ENCODE measurements around the gene AP2A2. TPM values are rescaled to one million over a fixed set of nuclear protein-coding genes. Genes with fewer than 3 reads are reported as not detected.

The AP2A2 gene
- total RNA-seq = 10 to 100 TPM; 58.1 to 58.6 TPM
- long read RNA-seq, full-length matches to known transcripts = 2 of 8 reads
- long read RNA-seq, partial matches to known transcripts = 4 of 8 reads
- long read RNA-seq, other reads (novel, unspliced or antisense) = 2 of 8 reads

DNA sequence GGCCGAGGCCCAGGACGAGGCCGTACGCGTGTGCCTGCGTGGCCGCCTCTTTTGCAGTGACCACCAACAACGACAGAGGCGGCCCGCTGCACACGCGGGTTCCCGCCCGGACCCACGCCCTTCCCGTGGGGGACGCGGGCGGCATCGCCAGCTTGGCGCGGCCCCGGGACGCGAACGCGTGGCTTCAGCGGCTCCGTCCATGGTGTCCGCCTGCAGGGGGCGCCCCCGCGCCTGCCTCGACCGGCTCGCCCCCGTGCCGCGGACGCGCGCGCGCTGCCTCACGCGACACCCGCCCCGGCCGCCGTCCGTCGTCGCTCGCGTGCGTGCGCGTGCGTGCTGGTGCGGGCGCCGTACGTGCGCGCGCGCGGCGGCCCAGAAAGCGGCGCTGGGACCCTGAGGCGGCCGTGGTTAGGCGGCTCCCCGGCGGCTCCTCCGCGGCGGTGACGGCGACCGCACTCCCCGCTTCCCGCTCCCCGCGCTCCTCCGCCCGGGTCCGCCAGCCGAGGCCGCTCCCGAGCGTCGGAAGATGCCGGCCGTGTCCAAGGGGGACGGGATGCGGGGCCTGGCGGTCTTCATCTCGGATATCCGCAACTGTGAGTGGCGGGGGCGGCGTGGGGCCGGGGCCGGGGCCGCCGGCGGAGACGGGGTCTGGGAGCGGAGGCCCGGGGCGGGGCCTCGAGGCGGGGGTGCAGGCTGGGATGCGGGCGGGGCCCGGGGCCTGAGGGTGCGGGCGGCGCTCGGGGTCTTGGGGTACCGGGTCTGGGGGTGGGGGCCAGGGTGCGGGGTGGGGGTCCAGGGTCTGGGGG is at the start of gene AP2A2:
AP2A2 (plus strand) TSS at position 375 of the 806 bp plus-strand sequence; CDS start at position 527, 152 bp downstream.
- DNase-seq (peak; percentile 93), ATAC-seq (peak; percentile 91 to 97)
- intact Hi-C loops (cut with DNase I) = loop anchor here in 1 of 2 donors (10.0 kb wide), 1 partner anchor 129 kb away; no protein-coding TSS in a partner anchor

DNA sequence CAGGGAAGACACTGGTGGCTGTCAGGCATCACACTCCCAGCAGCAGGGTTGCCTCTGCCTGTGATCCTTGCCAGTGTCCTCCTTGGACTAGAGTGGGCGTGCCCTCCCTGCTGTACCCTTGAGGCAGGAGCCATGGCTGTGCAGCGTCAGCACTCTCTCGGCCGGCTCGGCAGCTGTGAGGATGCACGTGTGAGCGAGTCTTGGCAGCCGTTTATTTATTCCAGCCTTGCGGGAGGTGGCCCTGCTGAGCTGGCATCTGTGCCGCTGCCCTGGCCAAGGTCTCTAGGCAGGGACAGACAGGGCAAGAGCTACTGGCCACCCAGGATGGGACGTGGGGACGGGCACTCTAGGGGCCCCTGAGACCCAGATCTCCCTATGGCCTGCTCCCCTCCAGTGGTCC is 49.1 kb upstream of the AP2A2 start:
- ATAC-seq (peak; percentile 66 to 84), DNase-seq (peak; percentile 50)

DNA sequence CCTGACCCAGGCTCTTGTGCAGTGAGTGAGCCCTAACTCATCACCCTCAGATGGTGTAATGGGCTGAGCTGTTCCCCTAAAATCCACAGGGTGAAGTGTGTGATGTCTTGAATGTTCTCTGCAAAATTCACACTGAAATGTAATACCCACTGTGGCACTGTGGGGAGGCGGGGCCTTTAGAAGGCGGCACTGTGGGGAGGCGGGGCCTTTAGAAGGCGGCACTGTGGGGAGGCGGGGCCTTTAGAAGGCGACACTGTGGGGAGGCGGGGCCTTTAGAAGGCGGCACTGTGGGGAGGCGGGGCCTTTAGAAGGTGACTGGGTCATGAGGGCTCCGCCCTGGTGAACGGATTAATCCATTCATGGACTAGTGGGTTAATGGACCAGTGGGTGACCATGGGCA is 48.1 kb upstream of the AP2A2 start:
- intact Hi-C loops (cut with DNase I) = no loop called here
- DNase-seq = no peak
- no peak for ATAC-seq

More for the DNA sequence above, 49.1 kb upstream of the AP2A2 start:
- intact Hi-C loops (cut with DNase I) = no loop called here

DNA sequence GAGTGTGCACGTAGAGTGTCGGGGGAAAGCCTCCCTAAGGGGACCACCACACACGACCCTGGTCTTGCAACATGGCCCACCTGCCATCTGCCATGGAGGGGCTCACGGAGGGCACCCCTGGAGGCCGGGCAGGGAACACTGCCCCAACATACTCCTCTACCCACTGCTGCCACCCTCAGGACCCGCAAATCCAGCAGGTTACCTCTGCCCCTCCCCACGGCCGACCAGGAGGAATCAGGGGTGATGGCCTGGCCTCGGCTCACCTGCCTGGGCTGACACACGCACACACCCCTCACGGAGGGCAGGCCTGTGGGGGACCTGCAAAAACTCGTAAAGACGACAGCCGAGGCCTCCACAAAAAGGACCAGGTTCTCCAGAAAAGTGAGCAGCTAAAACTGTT is 45.2 kb upstream of the AP2A2 start:
- DNase-seq (no peak), ATAC-seq (no peak)
- intact Hi-C loops (cut with DNase I) = no loop called here

DNA sequence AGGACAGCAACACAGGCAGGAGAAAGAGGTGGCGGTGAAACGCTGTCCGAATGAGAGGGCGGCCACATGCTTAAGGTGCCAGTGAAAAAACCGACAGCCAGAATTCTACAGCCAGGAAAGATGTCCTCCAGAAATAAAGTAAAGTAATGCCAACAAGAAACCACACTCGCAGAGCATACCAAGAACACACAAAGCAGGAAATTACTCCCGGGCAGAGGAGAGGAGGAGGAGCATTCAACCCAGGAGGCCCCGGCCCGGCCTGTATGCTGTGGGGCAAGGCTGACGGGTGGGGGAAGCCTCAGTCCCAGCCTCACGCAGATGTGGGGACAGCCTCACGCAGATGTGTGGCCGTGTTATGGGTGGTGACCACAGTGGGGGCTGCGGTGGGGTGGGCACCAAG is 43.1 kb upstream of the AP2A2 start:
- ATAC-seq (no peak), DNase-seq (no peak)
- intact Hi-C loops (cut with DNase I) = no loop called here

DNA sequence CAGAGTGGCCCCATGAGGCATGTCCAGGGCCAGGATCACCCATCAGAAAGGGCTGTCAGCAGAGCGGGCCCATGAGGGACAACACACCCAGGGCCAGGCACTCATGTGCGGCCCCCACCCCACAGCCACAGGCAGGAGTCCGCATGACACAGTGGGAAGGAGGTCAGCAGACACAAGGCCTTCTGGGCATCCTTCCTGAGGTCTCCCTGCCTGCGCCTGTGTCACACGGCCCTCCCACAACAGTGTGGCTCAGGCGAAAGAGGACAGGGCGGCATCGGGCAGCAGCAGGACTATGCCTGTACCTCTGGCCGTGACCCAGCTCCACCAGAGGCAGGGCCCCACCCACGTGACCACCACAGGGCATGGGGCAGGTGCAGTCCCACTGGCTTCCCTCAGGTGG is 42.1 kb upstream of the AP2A2 start:
- intact Hi-C loops (cut with DNase I) = no loop called here
- DNase-seq = no peak
- ATAC-seq = no peak

DNA sequence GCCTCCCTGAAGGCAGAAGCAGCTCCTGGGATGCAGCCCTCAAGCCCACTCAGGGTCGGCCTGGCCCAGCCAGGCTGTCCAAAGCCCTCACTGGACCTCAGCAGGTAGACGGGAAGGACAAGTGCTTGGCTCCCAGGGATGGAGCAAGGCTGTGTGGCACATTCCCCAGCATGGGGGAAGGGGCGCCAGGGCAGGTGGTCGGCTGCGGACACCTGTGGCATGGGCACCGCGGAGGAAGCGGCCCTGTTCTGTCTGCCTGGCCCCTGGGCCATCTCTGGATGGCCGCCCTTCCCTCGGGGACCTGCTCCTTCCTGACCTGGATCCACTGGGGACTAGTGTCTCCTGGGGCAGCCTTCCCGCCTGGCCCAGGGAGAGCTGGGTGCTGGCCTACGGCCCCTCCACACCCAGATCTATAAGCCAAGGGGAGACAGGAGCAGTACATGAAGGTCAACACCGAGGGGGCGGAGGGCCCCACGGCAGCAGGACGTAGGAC is 41.0 kb upstream of the AP2A2 start:
- intact Hi-C loops (cut with DNase I) = no loop called here
- DNase-seq (no peak), ATAC-seq (no peak)

DNA sequence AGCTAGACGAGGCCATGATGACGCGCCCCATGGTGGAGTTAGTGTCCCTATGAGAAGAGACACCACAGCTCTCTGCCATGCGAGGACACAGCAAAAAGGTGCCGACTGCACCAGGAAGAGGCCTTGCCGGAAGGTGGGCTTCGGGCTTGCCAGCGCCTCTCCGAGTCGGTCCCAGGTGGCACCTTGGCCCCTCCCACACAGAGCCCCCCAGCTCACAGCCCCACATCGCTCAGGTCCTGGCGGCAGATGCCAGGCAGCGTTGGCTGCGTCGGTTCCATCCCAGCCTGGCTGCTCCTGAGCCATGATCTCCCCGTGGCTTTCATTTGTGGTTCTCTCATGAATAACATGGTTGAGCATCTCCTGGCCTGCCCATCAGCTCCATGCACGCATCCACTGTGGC is 39.1 kb upstream of the AP2A2 start:
- no peak for DNase-seq
- intact Hi-C loops (cut with DNase I) = no loop called here
- no peak for ATAC-seq

DNA sequence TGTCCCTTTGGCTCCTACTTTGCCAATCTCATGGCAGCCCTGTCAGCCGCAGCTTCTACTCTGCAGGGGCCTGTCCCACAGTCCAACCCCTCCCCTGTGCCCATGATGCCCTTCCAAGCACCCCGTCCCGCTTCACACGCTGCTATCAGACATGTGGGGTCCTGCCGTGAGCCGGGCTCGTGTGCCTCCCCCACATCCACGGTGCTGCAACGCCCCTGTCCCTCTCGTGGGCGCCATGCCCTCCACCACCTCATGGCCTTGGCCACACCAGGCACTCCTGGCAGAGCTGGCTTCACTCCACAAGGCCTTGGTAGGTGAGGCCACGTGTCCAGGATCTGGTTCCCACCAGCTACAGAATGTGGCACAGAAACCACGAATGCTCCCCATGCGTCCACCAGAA is 38.1 kb upstream of the AP2A2 start:
- intact Hi-C loops (cut with DNase I) = no loop called here
- DNase-seq (no peak), ATAC-seq (no peak)

DNA sequence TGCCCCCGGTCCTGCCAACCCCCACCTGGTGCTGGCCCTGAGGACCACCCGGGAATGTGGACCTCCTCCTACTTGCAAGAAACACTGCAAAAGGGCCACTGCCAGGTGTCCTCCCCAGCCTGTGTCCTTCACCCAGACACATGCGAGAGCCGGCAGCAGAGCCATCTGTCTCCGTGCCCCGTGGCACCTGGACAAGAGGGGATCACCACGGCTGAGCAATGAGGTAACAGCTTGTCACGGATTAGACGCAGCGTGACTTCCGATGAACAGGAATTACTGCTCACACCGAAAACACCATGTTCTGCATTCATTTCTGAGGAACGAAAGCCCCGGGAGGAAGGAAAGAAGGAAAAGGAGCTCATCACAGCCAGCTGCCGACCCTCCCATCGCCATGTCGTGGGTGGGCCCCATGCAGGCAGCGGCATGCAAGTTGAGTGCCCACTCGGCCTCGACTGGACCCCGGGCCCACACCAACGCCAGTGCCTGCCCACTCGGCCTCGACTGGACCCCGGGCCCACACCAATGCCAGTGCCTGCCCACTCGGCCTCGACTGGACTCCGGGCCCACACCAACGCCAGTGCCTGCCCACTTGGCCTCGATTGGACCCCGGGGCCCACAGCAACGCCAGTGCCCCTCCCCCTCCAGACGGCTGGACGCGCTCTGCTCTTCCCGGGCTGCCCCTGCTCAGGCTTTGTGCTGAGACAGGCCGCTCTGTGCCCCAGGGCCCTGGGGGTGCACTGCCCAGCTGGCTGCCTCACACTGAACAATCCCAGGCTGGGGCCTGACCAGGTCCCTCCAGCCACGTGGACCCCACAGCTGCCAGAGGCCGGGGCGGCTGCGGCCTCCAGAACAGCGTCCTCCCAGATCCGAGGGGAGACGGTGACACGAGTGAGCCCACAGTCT is 37.1 kb upstream of the AP2A2 start:
- intact Hi-C loops (cut with DNase I) = no loop called here
- DNase-seq (no peak), ATAC-seq (no peak)

DNA sequence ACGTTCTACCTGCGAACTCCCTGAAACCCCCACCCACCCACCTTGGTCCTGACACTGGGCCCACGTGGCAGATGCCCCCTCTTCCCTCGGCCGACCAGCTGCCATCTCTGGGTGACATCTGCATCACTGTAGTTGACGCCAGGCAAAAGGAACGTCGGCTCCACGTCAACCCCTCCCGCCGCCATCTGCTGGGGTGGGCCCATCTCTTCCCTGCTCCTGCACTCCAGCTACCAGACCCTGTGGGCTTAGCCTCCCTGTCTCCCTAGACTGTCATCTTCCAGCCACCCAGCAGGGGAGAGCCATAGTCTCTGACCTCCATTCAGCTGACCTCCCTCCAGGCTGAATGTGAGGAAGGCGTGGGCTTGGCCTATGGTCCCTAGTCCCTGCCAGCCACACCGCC is 36.4 kb upstream of the AP2A2 start:
- intact Hi-C loops (cut with DNase I) = no loop called here
- ATAC-seq (no peak), DNase-seq (no peak)

DNA sequence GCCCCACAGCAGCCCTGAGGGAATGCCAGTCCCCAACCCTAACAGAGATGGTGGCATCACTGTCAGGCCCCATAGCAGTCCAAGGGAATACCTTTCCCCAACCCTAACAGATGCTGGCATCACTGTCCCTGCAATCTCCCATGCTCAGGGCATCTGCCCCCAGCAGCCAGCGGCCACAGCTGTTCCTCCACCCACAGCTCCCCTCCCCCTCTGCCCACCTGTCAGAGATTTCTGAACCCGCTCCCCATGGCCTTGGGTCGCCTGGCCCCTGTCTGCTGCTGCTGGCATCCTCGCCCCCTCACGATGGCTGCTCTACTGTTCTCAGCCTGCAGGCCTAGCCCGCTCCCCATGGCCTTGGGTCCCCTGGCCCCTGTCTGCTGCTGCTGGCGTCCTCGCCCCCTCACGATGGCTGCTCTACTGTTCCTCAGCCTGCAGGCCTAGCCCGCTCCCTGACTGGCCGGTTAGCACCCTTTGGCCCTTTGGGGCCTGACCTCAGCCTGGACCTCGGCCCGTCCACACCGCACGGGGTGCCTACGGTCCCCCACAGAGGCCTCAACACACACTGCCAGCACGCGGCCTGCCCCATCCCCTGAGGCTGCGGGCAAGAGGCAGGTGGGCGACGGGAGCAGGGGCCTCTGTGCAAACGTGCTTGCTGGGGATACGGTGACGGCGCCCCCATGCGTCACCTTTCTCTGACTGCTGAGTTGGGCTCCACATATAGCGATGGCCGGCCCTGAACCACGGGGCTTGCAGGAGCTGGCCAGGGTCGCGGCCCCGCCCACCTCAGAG is 35.8 kb upstream of the AP2A2 start:
- intact Hi-C loops (cut with DNase I) = no loop called here
- ATAC-seq (no peak), DNase-seq (no peak)

DNA sequence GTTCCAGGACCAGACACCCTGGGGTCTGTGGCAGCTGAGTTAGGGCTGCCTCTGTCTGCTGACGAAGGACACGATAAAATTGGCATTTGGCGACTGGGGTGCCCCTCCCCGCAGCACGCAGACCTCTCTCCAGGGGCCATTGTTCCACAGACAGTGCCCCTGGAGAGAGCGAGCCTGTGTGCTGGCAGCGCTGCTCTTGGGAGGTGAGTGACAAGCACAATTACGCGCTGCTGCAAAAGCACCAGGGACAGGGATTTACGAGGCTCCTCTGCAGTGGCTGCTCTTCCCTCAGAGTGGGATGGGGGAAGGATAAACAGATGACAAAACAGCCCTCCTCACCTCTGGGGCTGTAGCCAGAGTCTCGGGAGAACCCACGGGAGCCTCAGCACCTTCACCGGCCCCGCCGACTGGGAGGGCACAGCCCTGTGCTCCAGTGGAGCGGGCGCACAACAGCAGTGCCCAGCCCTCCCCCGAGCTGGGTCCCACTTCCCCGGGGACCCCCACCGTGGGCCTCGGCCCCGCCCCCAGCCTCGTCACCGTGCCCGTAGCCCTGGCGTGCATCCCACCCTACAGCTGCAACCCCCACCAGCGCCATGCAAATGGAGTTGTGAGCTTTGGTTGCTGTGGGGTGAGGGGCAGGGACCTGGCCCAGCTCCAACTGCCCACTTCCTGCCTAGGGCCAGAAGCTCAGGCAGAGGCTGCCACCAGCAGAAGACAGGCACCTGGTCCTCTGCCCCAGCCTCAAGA is 34.7 kb upstream of the AP2A2 start:
- intact Hi-C loops (cut with DNase I) = no loop called here
- no peak for ATAC-seq

DNA sequence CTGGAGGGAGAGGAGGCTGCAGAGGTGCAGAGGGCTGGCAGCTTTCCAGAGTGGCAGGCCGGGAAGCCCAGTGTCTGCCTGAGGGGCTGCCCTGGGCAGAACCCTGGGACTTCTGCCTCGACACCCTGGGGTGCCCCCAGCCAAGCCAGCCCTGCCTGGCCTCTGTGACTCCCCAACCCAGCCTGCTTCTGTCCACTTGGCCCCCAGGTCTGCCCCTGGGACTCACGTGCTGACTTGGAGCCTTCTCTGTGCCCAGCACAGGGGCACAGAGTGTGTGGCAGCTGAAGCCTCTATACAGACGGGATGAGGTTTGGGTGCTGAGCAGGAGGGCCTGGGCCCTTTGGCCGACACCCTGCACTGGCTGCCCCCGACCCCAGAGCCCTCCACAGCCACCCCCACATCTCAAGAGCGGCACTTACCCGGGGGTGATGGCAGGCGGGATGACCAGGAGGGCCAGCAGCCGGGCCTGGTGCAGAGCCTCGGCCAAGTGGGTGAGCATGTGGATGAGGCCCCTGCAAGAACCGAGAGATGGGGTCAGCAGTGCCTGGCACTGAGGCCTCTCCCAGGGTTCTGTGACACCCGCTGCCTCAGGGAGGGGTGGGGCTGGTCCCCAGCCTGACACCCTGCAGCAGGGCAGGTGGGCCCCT is 32.5 kb upstream of the AP2A2 start:
- ATAC-seq (no peak), DNase-seq (no peak)

More for the DNA sequence above, 34.7 kb upstream of the AP2A2 start:
- DNase-seq = no peak

DNA sequence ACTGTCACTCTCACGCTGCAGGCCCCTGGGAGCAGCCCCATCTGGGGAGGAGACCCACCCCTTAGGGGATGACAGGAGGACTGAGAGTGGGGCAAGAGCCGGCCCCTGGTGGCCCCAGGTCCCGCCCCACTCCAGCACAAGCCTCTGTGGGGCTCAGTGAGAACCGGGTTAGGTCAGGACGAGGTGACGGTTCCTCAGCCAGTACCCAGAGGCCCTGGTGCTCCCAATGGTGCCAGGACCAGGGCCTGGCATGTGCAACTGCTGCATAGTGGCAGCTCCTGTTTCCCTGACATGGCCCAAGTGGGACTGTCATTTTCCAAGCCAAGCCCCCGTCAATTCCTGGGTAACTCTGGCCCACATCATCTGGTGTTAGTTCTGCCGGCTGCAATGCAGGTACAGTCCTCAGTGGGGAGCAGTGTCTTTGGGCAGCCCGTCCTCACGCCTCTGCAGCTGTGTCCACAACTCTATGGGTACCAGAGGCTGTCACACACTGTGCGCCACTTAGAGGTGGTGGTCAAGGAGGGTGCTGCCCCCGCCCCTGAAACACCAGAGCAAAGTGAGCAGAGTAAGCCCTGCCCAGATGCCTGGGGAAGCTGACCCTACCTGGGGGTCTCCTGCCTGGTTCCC is 31.0 kb upstream of the AP2A2 start:
- ATAC-seq (no peak), DNase-seq (no peak)
- intact Hi-C loops (cut with DNase I) = no loop called here

More for the DNA sequence above, 32.5 kb upstream of the AP2A2 start:
- intact Hi-C loops (cut with DNase I) = no loop called here

DNA sequence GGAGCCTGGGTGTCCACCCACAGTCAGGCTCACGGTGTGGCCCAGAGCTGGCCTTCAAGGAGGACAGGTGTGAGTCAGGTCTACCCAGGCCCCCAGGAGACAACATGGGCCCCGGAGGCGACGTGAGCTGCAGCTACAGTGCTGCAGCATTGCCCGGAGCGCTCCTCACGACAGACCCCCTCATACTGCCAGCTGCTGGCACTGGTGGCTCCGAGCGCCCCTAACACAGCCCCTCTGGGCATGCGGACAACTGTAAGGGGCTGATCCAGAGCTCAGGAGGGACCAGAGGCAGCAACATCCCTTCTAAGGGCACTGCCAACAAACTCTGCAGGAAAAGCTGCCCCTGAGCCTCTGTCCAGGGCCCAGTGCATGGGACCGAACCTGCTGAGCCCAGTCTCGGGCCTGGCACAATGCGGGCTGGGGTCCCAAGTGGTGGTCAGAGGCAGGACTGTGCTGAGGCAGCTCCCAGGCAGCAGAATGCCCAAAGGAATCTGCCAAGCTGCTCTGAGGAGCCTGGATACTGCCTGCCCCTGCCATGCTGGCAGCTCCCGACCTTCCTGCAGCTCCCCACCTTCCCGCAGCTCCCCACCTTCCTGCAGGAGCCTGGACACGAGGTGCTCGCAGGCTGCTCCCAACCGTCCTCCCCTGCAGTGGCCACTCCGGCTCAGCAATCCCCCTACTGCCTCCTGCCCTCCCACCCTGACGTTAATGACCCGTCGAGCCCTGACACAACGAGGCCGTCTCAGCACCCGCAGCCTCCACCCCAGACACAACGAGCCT is 30.1 kb upstream of the AP2A2 start:
- no peak for DNase-seq
- intact Hi-C loops (cut with DNase I) = no loop called here
- ATAC-seq = no peak

All from left cardiac atrium (tissue), 4 donors.